B cell (primary cell): ENCODE results near the gene PNMA8B. TPM values are rescaled to one million over a fixed set of nuclear protein-coding genes. Genes with fewer than 3 reads are reported as not detected.

Experiments
- ATAC-seq: fragments of 200-7000 bp; cut with Tn5 transposase; one replicate; pipeline ENCODE4 v1.10.0; 2021; ENCODE audit warnings: low read depth, mild to moderate bottlenecking, moderate number of reproducible peaks, moderate library complexity
- CTCF ChIA-PET: fragments of 350-600 bp; sonication (Branson Sonifier 250); formaldehyde crosslinking; loops from one replicate; lab custom pipeline; 2021; ENCODE audit warnings: antibody characterized with exemption, inconsistent platforms; lab: Charles Lee
- POLR2A ChIA-PET: fragments of 350-600 bp; sonication (Branson Sonifier 250); formaldehyde crosslinking; loops from one replicate; lab custom pipeline; 2021; ENCODE audit warnings: antibody characterized with exemption; lab: Charles Lee
- DNase-seq: peaks from one replicate; pipeline ENCODE4 v3.0.0; 2013
- H2AFZ ChIP-seq: 2 replicates; pipeline ENCODE4 v1.6.1; 2012; ENCODE audit warnings: mild to moderate bottlenecking, low read depth, low read length; ENCODE audit not compliant: insufficient read depth, poor library complexity, severe bottlenecking
- H3K27ac ChIP-seq, 2 donors: 1 replicate in 1 of 2; 2 replicates in 1 of 2; pipeline ENCODE4 v1.5.1; 2012 to 2013; ENCODE audit warnings: low read length in 2 of 2, mild to moderate bottlenecking in 2 of 2, moderate library complexity in 1 of 2
- H3K27me3 ChIP-seq, 4 experiments: fragments of 200-600 bp in 1 of 4; sonication (generic) in 1 of 4; replicated peaks in 1 of 4; 1 replicate in 2 of 4; 2 replicates in 2 of 4; pipeline versions ENCODE4 v1.6.1 to v1.7.0; 2013 to 2016; ENCODE audit warnings: low read length in 3 of 4, mild to moderate bottlenecking in 2 of 4, mixed read lengths in 1 of 4, moderate library complexity in 1 of 4; ENCODE audit not compliant: insufficient read depth in 4 of 4, control insufficient read depth in 3 of 4; ENCODE audit errors: control extremely low read depth in 1 of 4
- H3K36me3 ChIP-seq, 2 experiments: replicated peaks in 1 of 2; 1 replicate in 1 of 2; 2 replicates in 1 of 2; pipeline versions ENCODE4 v1.6.1 to v1.7.1; 2013; ENCODE audit warnings: low read length in 1 of 2; ENCODE audit not compliant: insufficient read depth in 2 of 2, control insufficient read depth in 1 of 2; ENCODE audit errors: control extremely low read depth in 1 of 2, extremely low read depth in 1 of 2
- H3K4me1 ChIP-seq, 2 donors: fragments of 200-600 bp in 1 of 2; sonication (generic) in 1 of 2; 1 replicate in 1 of 2; 2 replicates in 1 of 2; pipeline versions ENCODE4 v1.5.1 to v1.6.1; 2013 to 2017; ENCODE audit warnings: low read length in 2 of 2; ENCODE audit not compliant: control insufficient read depth in 2 of 2, insufficient read depth in 2 of 2
- H3K4me2 ChIP-seq: replicated peaks from 2 replicates; pipeline ENCODE3; 2012; ENCODE audit warnings: mild to moderate bottlenecking, low read depth, low read length; ENCODE audit not compliant: poor library complexity, severe bottlenecking
- H3K4me3 ChIP-seq, 5 experiments: fragments of 200-600 bp in 1 of 5; sonication (generic) in 1 of 5; 1 replicate in 3 of 5; 2 replicates in 2 of 5; pipeline versions ENCODE4 v1.5.1 to v1.7.0; 2011 to 2016; ENCODE audit warnings: low read length in 4 of 5, mild to moderate bottlenecking in 4 of 5, low read depth in 2 of 5, control low read depth in 1 of 5, moderate library complexity in 1 of 5; ENCODE audit not compliant: insufficient read depth in 1 of 5; ENCODE audit errors: control extremely low read depth in 1 of 5, extremely low read depth in 1 of 5
- H3K79me2 ChIP-seq: fragments of 200-600 bp; sonication (generic); one replicate; pipeline ENCODE4 v1.6.0; 2016; ENCODE audit warnings: low read length; ENCODE audit not compliant: control insufficient read depth, insufficient read depth
- H3K9ac ChIP-seq: fragments of 200-600 bp; sonication (generic); 2 replicates; pipeline ENCODE4 v1.6.1; 2017; ENCODE audit warnings: mild to moderate bottlenecking, low read length, moderate library complexity
- H3K9me3 ChIP-seq, 3 donors: one replicate each; pipeline versions ENCODE4 v1.6.1 to v1.7.1; 2013; ENCODE audit warnings: low read length in 2 of 3; ENCODE audit not compliant: control insufficient read depth in 2 of 3, insufficient read depth in 1 of 3; ENCODE audit errors: control extremely low read depth in 1 of 3
- H4K20me1 ChIP-seq: 2 replicates; pipeline ENCODE4 v1.6.0; 2012; ENCODE audit warnings: mild to moderate bottlenecking, low read length; ENCODE audit not compliant: insufficient read depth, control insufficient read depth, poor library complexity, severe bottlenecking
- H3K27ac Mint-ChIP-seq: one replicate; pipeline ENCODE4 v1.8.0; 2021; ENCODE audit warnings: mixed read lengths
- H3K27me3 Mint-ChIP-seq: one replicate; pipeline ENCODE4 v1.8.0; 2021; ENCODE audit warnings: mixed read lengths
- H3K4me1 Mint-ChIP-seq: one replicate; pipeline ENCODE4 v1.8.0; 2021; ENCODE audit warnings: mixed read lengths
- H3K4me3 Mint-ChIP-seq: one replicate; pipeline ENCODE4 v1.8.0; 2021; ENCODE audit warnings: mixed read lengths
- H3K9me3 Mint-ChIP-seq: one replicate; pipeline ENCODE4 v1.8.0; 2022; ENCODE audit warnings: mixed read lengths; ENCODE audit not compliant: insufficient read depth
- EZH2 ChIP-seq: IDR thresholded peaks from 2 replicates; pipeline ENCODE4 v1.6.1; 2012; ENCODE audit warnings: borderline replicate concordance, low read depth, mild to moderate bottlenecking, moderate library complexity, low read length; ENCODE audit not compliant: insufficient read depth, poor library complexity, severe bottlenecking
- WGBS: methylation state at CpG from one replicate; pipeline ENCODE4 v1.1.5; 2013; ENCODE audit warnings: missing lambda C conversion rate; ENCODE audit not compliant: insufficient coverage; 5-methylcytosine and 5-hydroxymethylcytosine counted together
- intact Hi-C: fragments of 100-400 bp; cut with micrococcal nuclease; formaldehyde crosslinking; loops from one replicate; pipeline ENCODE4 v1.10.0; 2022
- polyA plus RNA-seq: library from polyadenylated mRNA; depleted of rRNA; stranded (reverse); fragments of >200 nt; gene quantifications from 2 replicates; pipeline ENCODE4 v1.2.3, GENCODE V29; 2012
- total RNA-seq, 2 donors: library from RNA; stranded (reverse); fragments of 120-200 nt in 1 of 2; gene quantifications; 1 replicate in 1 of 2; 2 replicates in 1 of 2; pipeline versions ENCODE4 v1.2.3 to v1.2.4, GENCODE V29; 2013 to 2022
- TF ChIP-seq, protein P1 (sequence below): fragments of 200-600 bp; IDR thresholded peaks from one replicate; pipeline ENCODE4 v1.8.0; 2022; ENCODE audit warnings: antibody characterized with exemption, mild to moderate bottlenecking

The PNMA8B gene
- total and polyA plus RNA-seq, 2 donors (not counting 1 experiment from before 2014, with no cell fraction given), result 0.10 to 0.32 TPM

- Histone ChIP-seq H2AFZ (no peak overlapping the region), H3K36me3 (no peaks in the 10 kb centered on the region), H3K4me1 (no peaks in the 10 kb centered on the region), H3K4me3 (no peak overlapping the region), H4K20me1 (no peaks in the 10 kb centered on the region), H3K9me3 (no peaks in the 10 kb centered on the region), H3K27me3 (peaks cover 0 to 13% (median 2%) of the 10 kb centered on the region in 4 experiments), H3K4me2 (no peak overlapping the region), H3K27ac (no peak overlapping the region), H3K79me2 (no peaks in the 10 kb centered on the region), H3K9ac (no peak overlapping the region)
- DNase-seq (no peak), ATAC-seq (no peak)
- CTCF ChIA-PET, result no interaction called here
- H3K9me3 Mint-ChIP-seq, result no peaks in the 10 kb centered on the region
- peaks cover 41% of the 10 kb centered on the region for H3K27me3 Mint-ChIP-seq
- H3K4me3 Mint-ChIP-seq, result no peak overlapping the region
- TF ChIP-seq, protein P1, sequence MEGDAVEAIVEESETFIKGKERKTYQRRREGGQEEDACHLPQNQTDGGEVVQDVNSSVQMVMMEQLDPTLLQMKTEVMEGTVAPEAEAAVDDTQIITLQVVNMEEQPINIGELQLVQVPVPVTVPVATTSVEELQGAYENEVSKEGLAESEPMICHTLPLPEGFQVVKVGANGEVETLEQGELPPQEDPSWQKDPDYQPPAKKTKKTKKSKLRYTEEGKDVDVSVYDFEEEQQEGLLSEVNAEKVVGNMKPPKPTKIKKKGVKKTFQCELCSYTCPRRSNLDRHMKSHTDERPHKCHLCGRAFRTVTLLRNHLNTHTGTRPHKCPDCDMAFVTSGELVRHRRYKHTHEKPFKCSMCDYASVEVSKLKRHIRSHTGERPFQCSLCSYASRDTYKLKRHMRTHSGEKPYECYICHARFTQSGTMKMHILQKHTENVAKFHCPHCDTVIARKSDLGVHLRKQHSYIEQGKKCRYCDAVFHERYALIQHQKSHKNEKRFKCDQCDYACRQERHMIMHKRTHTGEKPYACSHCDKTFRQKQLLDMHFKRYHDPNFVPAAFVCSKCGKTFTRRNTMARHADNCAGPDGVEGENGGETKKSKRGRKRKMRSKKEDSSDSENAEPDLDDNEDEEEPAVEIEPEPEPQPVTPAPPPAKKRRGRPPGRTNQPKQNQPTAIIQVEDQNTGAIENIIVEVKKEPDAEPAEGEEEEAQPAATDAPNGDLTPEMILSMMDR, result no peak
- no peak for TF ChIP-seq EZH2
- intact Hi-C loops, result no loop called here
- POLR2A ChIA-PET, result no interaction called here
- H3K4me1 Mint-ChIP-seq, result peaks cover under 1% of the 10 kb centered on the region
- no peak overlapping the region for H3K27ac Mint-ChIP-seq
- 88% methylated on average over 6 of the region's 16 CpGs for WGBS
Observed at GRCh38 chr19:46481223-46481848, 14.3 kb downstream of the PNMA8B start.

DNA sequence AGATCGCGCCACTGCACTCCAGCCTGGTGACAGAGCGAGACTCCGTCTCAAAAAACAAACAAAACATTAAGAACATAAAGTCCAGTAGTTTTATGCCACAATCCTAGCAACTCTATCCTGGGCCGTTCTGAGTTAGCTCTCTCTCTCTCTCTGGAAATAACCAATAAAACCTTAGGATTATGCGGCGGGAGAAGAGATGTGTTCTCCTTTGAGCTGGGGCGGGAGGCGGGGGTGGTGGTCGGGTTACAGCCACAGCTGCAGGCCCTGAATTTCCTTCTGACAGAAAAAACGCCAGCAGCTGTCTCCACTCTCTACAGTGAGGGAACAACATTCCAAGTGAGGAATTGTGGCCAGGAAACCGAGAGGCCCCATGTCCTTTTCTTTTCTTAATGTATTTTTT, 15.3 kb downstream of the PNMA8B start:
- DNase-seq (no peak), ATAC-seq (no peak)
- Histone ChIP-seq H3K4me3 (no peak overlapping the region), H4K20me1 (no peaks in the 10 kb centered on the region), H3K27ac (no peak overlapping the region), H3K9ac (no peak overlapping the region), H3K9me3 (no peaks in the 10 kb centered on the region), H3K4me1 (no peaks in the 10 kb centered on the region), H2AFZ (no peak overlapping the region), H3K4me2 (no peak overlapping the region), H3K79me2 (no peaks in the 10 kb centered on the region), H3K36me3 (no peaks in the 10 kb centered on the region), H3K27me3 (peaks cover 0 to 11% (median 1%) of the 10 kb centered on the region in 4 experiments)
- H3K27ac Mint-ChIP-seq, result no peak overlapping the region
- TF ChIP-seq, protein P1, result no peak
- no peak for TF ChIP-seq EZH2
- intact Hi-C loops, result no loop called here
- 68% methylated on average over 3 of the region's 12 CpGs for WGBS
- no peaks in the 10 kb centered on the region for H3K4me1 Mint-ChIP-seq
- ChIA-PET CTCF (no interaction called here), POLR2A (no interaction called here)
- H3K4me3 Mint-ChIP-seq, result no peak overlapping the region
- H3K9me3 Mint-ChIP-seq, result no peaks in the 10 kb centered on the region
- peaks cover 35% of the 10 kb centered on the region for H3K27me3 Mint-ChIP-seq
